ENCODE results near the gene FAF1.
"Not testable (repeated sequence)": the region's sequence is repeated elsewhere in the genome, so short reads cannot be mapped to it uniquely, and the experiment has no call there.

The FAF1 gene

DNA sequence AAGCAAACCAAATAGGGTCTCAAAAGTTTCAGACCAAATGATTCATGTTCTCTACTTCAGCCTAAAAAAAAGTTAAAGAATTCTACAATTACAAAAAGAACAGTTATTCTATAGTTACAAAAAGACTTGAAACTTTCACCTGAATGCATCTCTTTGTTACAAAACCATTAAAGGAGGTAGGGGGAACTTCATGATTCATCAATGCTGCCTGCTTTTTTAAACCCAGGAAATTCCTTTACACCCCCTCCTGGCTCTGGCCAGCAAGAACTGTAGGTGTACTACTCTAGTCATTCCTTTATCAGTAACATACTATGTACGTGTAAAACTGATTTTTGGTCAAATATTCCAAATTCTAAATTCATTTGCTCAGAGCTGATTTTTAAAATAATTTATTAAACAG is 5.0 kb downstream of the FAF1 start:
- TF ChIP-seq, protein P1, sequence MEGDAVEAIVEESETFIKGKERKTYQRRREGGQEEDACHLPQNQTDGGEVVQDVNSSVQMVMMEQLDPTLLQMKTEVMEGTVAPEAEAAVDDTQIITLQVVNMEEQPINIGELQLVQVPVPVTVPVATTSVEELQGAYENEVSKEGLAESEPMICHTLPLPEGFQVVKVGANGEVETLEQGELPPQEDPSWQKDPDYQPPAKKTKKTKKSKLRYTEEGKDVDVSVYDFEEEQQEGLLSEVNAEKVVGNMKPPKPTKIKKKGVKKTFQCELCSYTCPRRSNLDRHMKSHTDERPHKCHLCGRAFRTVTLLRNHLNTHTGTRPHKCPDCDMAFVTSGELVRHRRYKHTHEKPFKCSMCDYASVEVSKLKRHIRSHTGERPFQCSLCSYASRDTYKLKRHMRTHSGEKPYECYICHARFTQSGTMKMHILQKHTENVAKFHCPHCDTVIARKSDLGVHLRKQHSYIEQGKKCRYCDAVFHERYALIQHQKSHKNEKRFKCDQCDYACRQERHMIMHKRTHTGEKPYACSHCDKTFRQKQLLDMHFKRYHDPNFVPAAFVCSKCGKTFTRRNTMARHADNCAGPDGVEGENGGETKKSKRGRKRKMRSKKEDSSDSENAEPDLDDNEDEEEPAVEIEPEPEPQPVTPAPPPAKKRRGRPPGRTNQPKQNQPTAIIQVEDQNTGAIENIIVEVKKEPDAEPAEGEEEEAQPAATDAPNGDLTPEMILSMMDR (IDR thresholded peaks at IDR 0.05; ENCODE audit: low read depth, low read length) = no peak
- DNase-seq (ENCODE audit: extremely low read depth, low read depth) = no peak

DNA sequence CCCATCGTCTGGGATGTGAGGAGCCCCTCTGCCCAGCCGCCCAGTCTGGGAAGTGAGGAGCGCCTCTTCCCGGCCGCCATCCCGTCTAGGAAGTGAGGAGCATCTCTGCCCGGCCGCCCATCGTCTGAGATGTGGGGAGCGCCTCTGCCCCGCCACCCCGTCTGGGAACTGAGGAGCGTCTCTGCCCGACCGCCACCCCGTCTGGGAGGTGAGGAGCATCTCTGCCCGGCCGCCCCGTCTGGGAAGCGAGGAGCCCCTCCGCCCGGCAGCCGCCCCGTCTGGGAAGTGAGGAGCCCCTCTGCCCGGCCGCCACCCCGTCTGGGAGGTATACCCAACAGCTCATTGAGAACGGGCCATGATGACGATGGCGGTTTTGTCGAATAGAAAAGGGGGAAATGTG is 7.5 kb downstream of the FAF1 start:
- DNase-seq (ENCODE audit: extremely low read depth, low read depth) = not testable (repeated sequence)

GRCh38 chr1:50950396-50950795 is 9.7 kb downstream of the FAF1 start:
- TF ChIP-seq, protein P1 (IDR thresholded peaks at IDR 0.05; ENCODE audit: low read depth, low read length) = no peak
- no peak for DNase-seq (ENCODE audit: extremely low read depth, low read depth)

- TF ChIP-seq, protein P1 (IDR thresholded peaks at IDR 0.05; ENCODE audit: low read depth, low read length) = no peak
- DNase-seq (ENCODE audit: extremely low read depth, low read depth) = no peak
Observed at GRCh38 chr1:50949286-50949982, 10.6 kb downstream of the FAF1 start.

DNA sequence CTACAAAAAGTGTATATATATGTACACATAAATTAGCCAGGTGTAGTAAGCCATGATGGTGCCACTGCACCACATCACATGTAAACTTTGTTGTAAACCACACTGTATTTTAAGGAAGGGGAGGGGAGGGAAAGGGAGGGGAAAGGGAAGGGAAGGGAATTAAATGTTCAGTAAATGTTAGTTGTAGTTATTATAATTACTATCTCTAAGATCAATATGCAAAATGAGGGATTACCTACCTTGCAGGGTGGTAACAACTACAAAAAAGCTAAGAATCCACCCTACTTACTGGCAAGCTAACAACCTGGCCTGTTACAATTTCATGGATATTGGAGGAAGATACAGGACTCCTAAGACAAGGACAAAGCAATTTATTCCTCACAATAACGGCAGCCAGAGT is 17.7 kb downstream of the FAF1 start:
- DNase-seq (ENCODE audit: extremely low read depth, low read depth) = no peak
- TF ChIP-seq, protein P1 (IDR thresholded peaks at IDR 0.05; ENCODE audit: low read depth, low read length) = no peak

DNA sequence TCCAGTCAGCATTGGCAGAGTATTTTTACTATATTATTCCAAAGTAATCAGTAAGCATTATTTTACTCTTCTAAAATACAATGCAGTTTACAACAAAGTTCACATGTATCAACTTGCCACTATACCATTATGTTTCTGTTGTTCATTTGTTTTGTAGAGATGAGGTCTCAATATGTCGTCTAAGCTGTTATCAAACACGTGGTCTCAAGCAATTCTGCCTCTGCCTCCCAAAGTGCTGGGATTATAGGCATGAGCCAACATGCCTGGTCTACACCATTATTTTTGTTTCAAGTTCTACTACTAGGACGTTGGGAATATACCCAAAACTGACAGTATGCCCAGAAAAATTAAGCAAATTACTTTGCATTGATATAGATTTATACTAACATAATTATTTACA is 19.8 kb downstream of the FAF1 start:
- no peak for DNase-seq (ENCODE audit: extremely low read depth, low read depth)
- TF ChIP-seq, protein P1 (IDR thresholded peaks at IDR 0.05; ENCODE audit: low read depth, low read length) = no peak

DNA sequence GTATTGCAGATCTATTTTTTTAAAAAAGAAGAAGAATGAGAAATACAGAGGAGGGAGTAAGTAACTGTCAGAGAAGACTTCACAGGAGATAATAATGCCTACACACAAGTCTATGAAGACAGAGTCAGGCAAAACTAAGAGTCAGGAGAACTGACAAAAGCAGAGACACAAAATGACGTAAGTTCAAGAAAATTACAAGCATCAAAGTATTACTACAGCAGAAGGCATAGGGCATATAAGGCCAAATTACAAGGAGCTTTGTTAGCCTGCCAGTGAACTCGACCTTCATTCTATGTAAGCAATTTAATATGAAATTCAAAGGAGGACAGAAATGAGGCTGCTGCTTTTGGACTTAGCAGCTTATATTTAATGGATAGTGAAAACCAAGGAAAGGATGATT is 23.7 kb downstream of the FAF1 start:
- TF ChIP-seq, protein P1 (IDR thresholded peaks at IDR 0.05; ENCODE audit: low read depth, low read length) = no peak
- no peak for DNase-seq (ENCODE audit: extremely low read depth, low read depth)

GRCh38 chr1:50935276-50935675 is 24.8 kb downstream of the FAF1 start:
- not testable (repeated sequence) for DNase-seq (ENCODE audit: extremely low read depth, low read depth)
